ENCODE measurements around the gene ANKRD26.

ANKRD26 gene

GRCh38 chr10:27038168-27038567 lies 62.1 kb downstream of the ANKRD26 start:
- no peaks in the 10 kb centered on the region for H3K27me3 Mint-ChIP-seq (ENCODE audit: low read depth, poor library complexity)
- H3K9me3 Mint-ChIP-seq: no peaks in the 10 kb centered on the region
- peaks cover 77% of the 10 kb centered on the region for H3K36me3 Mint-ChIP-seq (ENCODE audit: low read depth)
- H3K27ac Mint-ChIP-seq: no peak overlapping the region
- DNase-seq: no peak
- H3K4me3 Mint-ChIP-seq: no peak overlapping the region
- no peak for TF ChIP-seq CTCF (IDR thresholded peaks at IDR 0.05)
- peaks cover 13% of the 10 kb centered on the region for H3K4me1 Mint-ChIP-seq

GRCh38 chr10:27035163-27035562 lies 65.1 kb downstream of the ANKRD26 start:
- no peaks in the 10 kb centered on the region for H3K27me3 Mint-ChIP-seq (ENCODE audit: low read depth, poor library complexity)
- H3K36me3 Mint-ChIP-seq (ENCODE audit: low read depth): peaks cover 59% of the 10 kb centered on the region
- peaks cover 1% of the 10 kb centered on the region for H3K4me1 Mint-ChIP-seq
- H3K9me3 Mint-ChIP-seq: no peaks in the 10 kb centered on the region
- TF ChIP-seq CTCF (IDR thresholded peaks at IDR 0.05): no peak
- no peak for DNase-seq
- H3K27ac Mint-ChIP-seq: no peak overlapping the region
- no peak overlapping the region for H3K4me3 Mint-ChIP-seq

- Mint-ChIP-seq H3K9me3 (no peaks in the 10 kb centered on the region), H3K27me3 (ENCODE audit: low read depth, poor library complexity) (no peaks in the 10 kb centered on the region), H3K4me1 (no peaks in the 10 kb centered on the region), H3K27ac (peak overlapping the region; percentile 22), H3K36me3 (ENCODE audit: low read depth) (peaks cover 53% of the 10 kb centered on the region), H3K4me3 (no peak overlapping the region)
- no peak for DNase-seq
- no peak for TF ChIP-seq CTCF (IDR thresholded peaks at IDR 0.05)
Measured at GRCh38 chr10:27030060-27030459, 70.2 kb downstream of the ANKRD26 start.

- Mint-ChIP-seq H3K9me3 (no peaks in the 10 kb centered on the region), H3K27me3 (ENCODE audit: low read depth, poor library complexity) (no peaks in the 10 kb centered on the region), H3K4me3 (no peak overlapping the region), H3K4me1 (no peaks in the 10 kb centered on the region), H3K27ac (peak overlapping the region; percentile 70), H3K36me3 (ENCODE audit: low read depth) (peaks cover 68% of the 10 kb centered on the region)
- no peak for TF ChIP-seq CTCF (IDR thresholded peaks at IDR 0.05)
- DNase-seq: no peak
Measured at GRCh38 chr10:27022048-27022447, 78.2 kb downstream of the ANKRD26 start.

GRCh38 chr10:27020243-27020642 lies 80.1 kb downstream of the ANKRD26 start:
- no peak for DNase-seq
- Mint-ChIP-seq H3K4me3 (no peak overlapping the region), H3K27me3 (ENCODE audit: low read depth, poor library complexity) (no peaks in the 10 kb centered on the region), H3K9me3 (no peaks in the 10 kb centered on the region), H3K36me3 (ENCODE audit: low read depth) (peaks cover 59% of the 10 kb centered on the region), H3K27ac (no peak overlapping the region), H3K4me1 (no peaks in the 10 kb centered on the region)
- TF ChIP-seq CTCF (IDR thresholded peaks at IDR 0.05): no peak

GRCh38 chr10:27019827-27020226 lies 80.5 kb downstream of the ANKRD26 start:
- TF ChIP-seq CTCF (IDR thresholded peaks at IDR 0.05): no peak
- Mint-ChIP-seq H3K27ac (no peak overlapping the region), H3K4me1 (no peaks in the 10 kb centered on the region), H3K27me3 (ENCODE audit: low read depth, poor library complexity) (no peaks in the 10 kb centered on the region), H3K9me3 (no peaks in the 10 kb centered on the region), H3K36me3 (ENCODE audit: low read depth) (peaks cover 55% of the 10 kb centered on the region), H3K4me3 (no peak overlapping the region)
- no peak for DNase-seq
